Stomach (tissue), 9 donors: ENCODE measurements around the gene CFAP206. TPM values are rescaled to one million over a fixed set of nuclear protein-coding genes. Genes with fewer than 3 reads are reported as not detected.

Experiments used
- DNase-seq, 2 donors: peaks; one replicate each; pipeline versions ENCODE4 v3.0.0 to v3.0.0-alpha.2; 2013 to 2019
- H3K27ac ChIP-seq, 5 donors: fragments of 200-600 bp in 4 of 5; sonication (generic) in 4 of 5; one replicate each; pipeline ENCODE4 v1.5.1; 2013 to 2019; ENCODE audit warnings: mild to moderate bottlenecking in 1 of 5, moderate library complexity in 1 of 5
- H3K27me3 ChIP-seq, 3 donors: fragments of 200-600 bp; sonication (generic); one replicate each; pipeline ENCODE4 v1.5.1; 2017 to 2019; ENCODE audit warnings: mixed run types in 1 of 3
- H3K36me3 ChIP-seq, 4 donors: fragments of 200-600 bp; sonication (generic); 1 replicate in 3 of 4; 2 replicates in 1 of 4; pipeline ENCODE4 v1.5.1; 2016 to 2019
- H3K4me1 ChIP-seq, 4 donors: fragments of 200-600 bp; sonication (generic); one replicate each; pipeline ENCODE4 v1.5.1; 2016 to 2019
- H3K4me3 ChIP-seq, 4 donors: fragments of 200-600 bp; sonication (generic) in 3 of 4; one replicate each; pipeline ENCODE4 v1.5.1; 2016 to 2019; ENCODE audit warnings: mild to moderate bottlenecking in 1 of 4
- H3K9me3 ChIP-seq, 4 donors: fragments of 200-600 bp; sonication (generic); one replicate each; pipeline ENCODE4 v1.5.1; 2016 to 2019
- EP300 ChIP-seq: sonication (generic); formaldehyde crosslinking; IDR thresholded peaks from one replicate; pipeline ENCODE4 v1.6.1; 2017; ENCODE audit warnings: antibody characterized with exemption
- POLR2A ChIP-seq, 4 donors: fragments of 450-650 bp; IDR thresholded peaks; one replicate each; pipeline ENCODE4 v1.6.1; 2016; ENCODE audit warnings: antibody characterized with exemption in 4 of 4, control low read depth in 2 of 4, mild to moderate bottlenecking in 1 of 4, moderate library complexity in 1 of 4
- POLR2AphosphoS5 ChIP-seq, 3 donors: sonication (generic); formaldehyde crosslinking; IDR thresholded peaks; one replicate each; pipeline ENCODE4 v1.6.1; 2016; ENCODE audit warnings: antibody characterized with exemption in 3 of 3
- WGBS, 5 donors: extraction: QIAGEN DNeasy Blood & Tissue Kit in 3 of 5; methylation state at CpG; one replicate each; pipeline versions ENCODE4 v1.1.5 to v1.1.7; 2013 to 2018; 5-methylcytosine and 5-hydroxymethylcytosine counted together
- intact Hi-C: fragments of 100-400 bp; cut with DNase I; formaldehyde crosslinking; loops from one replicate; pipeline ENCODE4 v1.15.1; 2023; ENCODE audit warnings: low total_unique reads
- polyA plus RNA-seq, 3 donors: library from polyadenylated mRNA; stranded (reverse); fragments of 200-250 nt; gene quantifications; one replicate each; pipeline ENCODE4 v1.2.3, GENCODE V29; 2013
- small RNA-seq, 4 donors: library from RNA; depleted of rRNA; stranded (forward); fragments of <200 nt; gene quantifications; one replicate each; pipeline ENCODE3, GENCODE V24; 2016
- total RNA-seq, 5 donors: library from RNA; depleted of rRNA; stranded (reverse); fragments of >200 nt; gene quantifications; one replicate each; pipeline versions ENCODE4 v1.1.0 to v1.2.3, GENCODE V29; 2014 to 2016
- TF ChIP-seq, protein P1 (sequence below), 7 experiments: fragments of 450-650 bp in 4 of 7; fragments of 200-600 bp in 3 of 7; sonication (generic) in 3 of 7; IDR thresholded peaks; one replicate each; pipeline ENCODE4 v1.5.1; 2016 to 2019; ENCODE audit warnings: antibody characterized with exemption in 7 of 7, control low read depth in 2 of 7, mild to moderate bottlenecking in 1 of 7
- donor health status: healthy with polysubstance abuse.
- donor health status: Bipolar disorder and iron deficiency.
- donor health status: healthy.

The CFAP206 gene
- total and polyA plus RNA-seq, 8 donors = 0.08 to 0.18 TPM; not detected in 6

DNA sequence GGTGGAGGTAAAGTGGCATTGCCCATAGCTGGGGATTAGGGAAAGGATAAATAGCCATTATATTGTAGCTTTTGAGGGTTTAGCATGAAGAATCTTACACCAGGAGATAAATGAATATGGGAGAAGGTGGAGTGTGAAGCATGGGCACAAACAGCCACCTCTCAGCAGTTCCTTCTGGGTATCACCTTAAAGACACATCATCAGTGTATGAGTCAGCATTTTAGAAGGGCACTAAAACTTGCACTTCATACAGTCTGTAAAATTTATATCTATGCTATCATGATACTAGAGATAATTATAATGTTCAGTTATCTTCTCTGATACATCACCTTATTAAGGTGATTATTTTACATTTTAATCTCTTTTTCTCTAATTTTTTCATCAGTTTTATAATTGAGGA is 90.3 kb downstream of the CFAP206 start:
- Histone ChIP-seq H3K9me3 (no peaks in the 10 kb centered on the region), H3K36me3 (peaks cover 0 to 26% (median 25%) of the 10 kb centered on the region in 4 donors), H3K4me3 (no peak overlapping the region), H3K4me1 (peaks cover 0 to 4% (median 0%) of the 10 kb centered on the region in 4 donors), H3K27me3 (no peaks in the 10 kb centered on the region), H3K27ac (no peak overlapping the region)
- intact Hi-C loops = no loop called here
- no peak for DNase-seq
- TF ChIP-seq EP300 (no peak), POLR2A (IDR thresholded peaks at IDR 0.05) (no peak), POLR2AphosphoS5 (IDR thresholded peaks at IDR 0.05) (no peak)
- TF ChIP-seq, protein P1, sequence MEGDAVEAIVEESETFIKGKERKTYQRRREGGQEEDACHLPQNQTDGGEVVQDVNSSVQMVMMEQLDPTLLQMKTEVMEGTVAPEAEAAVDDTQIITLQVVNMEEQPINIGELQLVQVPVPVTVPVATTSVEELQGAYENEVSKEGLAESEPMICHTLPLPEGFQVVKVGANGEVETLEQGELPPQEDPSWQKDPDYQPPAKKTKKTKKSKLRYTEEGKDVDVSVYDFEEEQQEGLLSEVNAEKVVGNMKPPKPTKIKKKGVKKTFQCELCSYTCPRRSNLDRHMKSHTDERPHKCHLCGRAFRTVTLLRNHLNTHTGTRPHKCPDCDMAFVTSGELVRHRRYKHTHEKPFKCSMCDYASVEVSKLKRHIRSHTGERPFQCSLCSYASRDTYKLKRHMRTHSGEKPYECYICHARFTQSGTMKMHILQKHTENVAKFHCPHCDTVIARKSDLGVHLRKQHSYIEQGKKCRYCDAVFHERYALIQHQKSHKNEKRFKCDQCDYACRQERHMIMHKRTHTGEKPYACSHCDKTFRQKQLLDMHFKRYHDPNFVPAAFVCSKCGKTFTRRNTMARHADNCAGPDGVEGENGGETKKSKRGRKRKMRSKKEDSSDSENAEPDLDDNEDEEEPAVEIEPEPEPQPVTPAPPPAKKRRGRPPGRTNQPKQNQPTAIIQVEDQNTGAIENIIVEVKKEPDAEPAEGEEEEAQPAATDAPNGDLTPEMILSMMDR (IDR thresholded peaks at IDR 0.05) = no peak

DNA sequence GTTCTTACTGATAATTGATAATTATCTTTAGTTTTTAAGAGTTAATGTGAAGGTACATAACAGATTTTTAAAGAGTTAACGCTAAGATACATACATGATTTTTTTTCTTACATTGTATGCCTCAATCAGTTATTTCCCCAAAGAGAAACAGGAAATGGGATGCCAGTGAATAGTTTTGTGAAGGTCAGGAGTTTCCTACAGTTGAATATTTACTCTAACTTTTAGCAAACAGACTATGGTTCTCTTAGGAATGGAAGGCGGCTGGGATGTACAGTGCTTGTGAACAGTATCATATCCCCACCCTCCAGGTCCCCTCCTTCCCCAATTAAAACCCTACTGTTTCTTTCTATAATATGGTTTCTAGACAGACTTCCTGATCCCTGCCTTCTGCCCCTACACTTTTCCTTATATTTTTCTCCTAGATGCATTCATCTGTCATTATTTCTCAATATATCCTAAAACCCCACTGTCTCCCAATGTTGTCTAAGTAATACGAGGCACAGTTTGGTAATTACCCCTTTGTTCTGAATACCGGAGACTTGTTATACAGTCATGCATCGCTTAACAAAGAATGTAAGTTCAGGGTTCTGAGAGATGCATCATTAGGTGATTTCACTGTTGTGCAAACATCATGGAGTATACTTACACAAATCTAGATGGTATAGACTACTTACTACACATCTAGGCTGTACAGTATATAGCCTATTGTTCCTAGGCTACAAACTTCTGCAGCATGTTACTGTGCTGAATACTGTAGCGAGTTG is 94.2 kb downstream of the CFAP206 start:
- no peak for DNase-seq
- H3K4me1 ChIP-seq = no peaks in the 10 kb centered on the region
- WGBS, 5 donors = 83 to 91% (median 86%) methylated on average over 6 of the region's 6 CpGs
- no peak overlapping the region for H3K4me3 ChIP-seq
- TF ChIP-seq EP300 (no peak), POLR2AphosphoS5 (IDR thresholded peaks at IDR 0.05) (no peak), POLR2A (IDR thresholded peaks at IDR 0.05) (no peak)
- TF ChIP-seq, protein P1 (IDR thresholded peaks at IDR 0.05) = no peak
- H3K9me3 ChIP-seq = no peaks in the 10 kb centered on the region
- intact Hi-C loops = no loop called here
- H3K36me3 ChIP-seq = peaks cover 0 to 58% (median 58%) of the 10 kb centered on the region in 4 donors
- no peaks in the 10 kb centered on the region for H3K27me3 ChIP-seq
- no peak overlapping the region for H3K27ac ChIP-seq

GRCh38 chr6:87504441-87504840 is 96.7 kb downstream of the CFAP206 start:
- Histone ChIP-seq H3K36me3 (peaks cover 0 to 79% (median 73%) of the 10 kb centered on the region in 4 donors), H3K27ac (peak overlapping the region in 1 of 5 donors; percentile 2), H3K27me3 (no peaks in the 10 kb centered on the region), H3K4me3 (no peak overlapping the region), H3K9me3 (no peaks in the 10 kb centered on the region), H3K4me1 (no peaks in the 10 kb centered on the region)
- TF ChIP-seq POLR2AphosphoS5 (IDR thresholded peaks at IDR 0.05) (no peak), EP300 (no peak), POLR2A (IDR thresholded peaks at IDR 0.05) (no peak)
- TF ChIP-seq, protein P1 (IDR thresholded peaks at IDR 0.05) = no peak
- DNase-seq = peak in 1 of 2 donors; percentile 14
- WGBS, 5 donors = 72 to 89% (median 73%) methylated on average over 1 of the region's 1 CpG
- intact Hi-C loops = no loop called here

Small RNA genes within 50 kb of the gene (small RNA-seq; reads per million reads assigned to genes)
- gene AL049697.2 (0 reads per million in 4 donors), gene RNU6-444P (0 reads per million in 4 donors)

Other genes starting within 250 kb of the CFAP206 start
- gene SMIM8, start 85.4 kb upstream of the CFAP206 start, total RNA-seq = 10 to 100 TPM in 2 of 5 donors, 1 to 10 TPM in 2, under 1 TPM in 1; 0.87 to 25.2 (median 7.0) TPM
- gene SMIM8, start 85.4 kb upstream of the CFAP206 start, polyA plus RNA-seq = 1 to 10 TPM; 3.5 to 7.2 (median 4.1) TPM
- gene GJB7, start 78.7 kb upstream of the CFAP206 start, total RNA-seq = not detected
- gene GJB7, start 78.7 kb upstream of the CFAP206 start, polyA plus RNA-seq = under 1 TPM in 1 of 3 donors, not detected in 2; 0.05 TPM
- gene C6orf163, start 63.2 kb upstream of the CFAP206 start, total RNA-seq = 10 to 100 TPM in 1 of 5 donors, 1 to 10 TPM in 3, under 1 TPM in 1; 0.87 to 10.3 (median 3.9) TPM
- gene C6orf163, start 63.2 kb upstream of the CFAP206 start, polyA plus RNA-seq = 1 to 10 TPM in 2 of 3 donors, under 1 TPM in 1; 0.58 to 1.6 (median 1.1) TPM
- 100 to 1,000 TPM in 1 of 5 donors, 10 to 100 TPM in 2, 1 to 10 TPM in 2; 2.2 to 117 (median 17.0) TPM for gene SLC35A1, start 65.0 kb downstream of the CFAP206 start, total RNA-seq
- gene SLC35A1, start 65.0 kb downstream of the CFAP206 start, polyA plus RNA-seq = 10 to 100 TPM in 2 of 3 donors, 1 to 10 TPM in 1; 7.8 to 17.5 (median 11.8) TPM
- 100 to 1,000 TPM in 2 of 5 donors, 10 to 100 TPM in 3; 20.0 to 126 (median 61.7) TPM for gene RARS2, start 182.0 kb downstream of the CFAP206 start, total RNA-seq
- 10 to 100 TPM; 17.7 to 33.5 (median 24.5) TPM for gene RARS2, start 182.0 kb downstream of the CFAP206 start, polyA plus RNA-seq
- 10 to 100 TPM in 3 of 5 donors, 1 to 10 TPM in 2; 5.8 to 33.8 (median 14.3) TPM for gene ORC3, start 182.2 kb downstream of the CFAP206 start, total RNA-seq
- gene ORC3, start 182.2 kb downstream of the CFAP206 start, polyA plus RNA-seq = 10 to 100 TPM in 2 of 3 donors, 1 to 10 TPM in 1; 8.4 to 11.3 (median 10.8) TPM